Endometrial microvascular endothelial cells (primary cell): ENCODE data around the gene MED27. TPM values are rescaled to one million over a fixed set of nuclear protein-coding genes. Genes with fewer than 3 reads are reported as not detected.
"Not testable (repeated sequence)": the region's sequence is repeated elsewhere in the genome, so short reads cannot be mapped to it uniquely, and the experiment has no call there.

Source experiments
- in situ Hi-C: cut with HindIII; loops from 2 replicates; pipeline ENCODE4 v1.10.0; 2017; ENCODE audit warnings: low sequenced_read_pairs, low pct_unique_long_range_greater_than_20kb; ENCODE audit errors: inconsistent ontology term
- total RNA-seq: library from RNA; depleted of rRNA; stranded (reverse); fragments of >200 nt; gene quantifications from one replicate; pipeline ENCODE4 v1.2.3, GENCODE V29; 2015; ENCODE audit errors: inconsistent ontology term

Gene MED27
- total RNA-seq, 1 donor from 2014 or later = 47.5 TPM

GRCh38 chr9:131960311-131960710, 119.4 kb downstream of the MED27 start:
- in situ Hi-C loops = no loop called here

- in situ Hi-C loops = no loop called here
Measured at GRCh38 chr9:131959887-131960286, 119.8 kb downstream of the MED27 start.

- in situ Hi-C loops = no loop called here
Measured at GRCh38 chr9:131959056-131959455, 120.6 kb downstream of the MED27 start.

- in situ Hi-C loops = no loop called here
Measured at GRCh38 chr9:131954299-131954698, 125.4 kb downstream of the MED27 start.

GRCh38 chr9:131951905-131952304, 127.8 kb downstream of the MED27 start:
- in situ Hi-C loops = no loop called here

GRCh38 chr9:131951155-131951554, 128.5 kb downstream of the MED27 start:
- in situ Hi-C loops = no loop called here

GRCh38 chr9:131950487-131950886, 129.2 kb downstream of the MED27 start:
- in situ Hi-C loops = no loop called here

- in situ Hi-C loops = no loop called here
Measured at GRCh38 chr9:131946180-131946579, 133.5 kb downstream of the MED27 start.

GRCh38 chr9:131943351-131943841, 136.3 kb downstream of the MED27 start:
- in situ Hi-C loops = no loop called here

GRCh38 chr9:131942146-131942720, 137.4 kb downstream of the MED27 start:
- in situ Hi-C loops = no loop called here

- in situ Hi-C loops = no loop called here
Measured at GRCh38 chr9:131937451-131937850, 142.2 kb downstream of the MED27 start.

- in situ Hi-C loops = no loop called here
Measured at GRCh38 chr9:131936929-131937328, 142.7 kb downstream of the MED27 start.

GRCh38 chr9:131934673-131935072, 145.0 kb downstream of the MED27 start:
- in situ Hi-C loops = no loop called here

GRCh38 chr9:131927091-131927490, 152.6 kb downstream of the MED27 start:
- in situ Hi-C loops = no loop called here

GRCh38 chr9:131926360-131926922, 153.2 kb downstream of the MED27 start:
- in situ Hi-C loops = no loop called here

GRCh38 chr9:131925677-131926177, 153.9 kb downstream of the MED27 start:
- in situ Hi-C loops = no loop called here

GRCh38 chr9:131923766-131924165, 155.9 kb downstream of the MED27 start:
- in situ Hi-C loops = no loop called here

GRCh38 chr9:131923132-131923671, 156.5 kb downstream of the MED27 start:
- in situ Hi-C loops = no loop called here

GRCh38 chr9:131921635-131922034, 158.0 kb downstream of the MED27 start:
- in situ Hi-C loops = not testable (repeated sequence)

- in situ Hi-C loops = no loop called here
Measured at GRCh38 chr9:131919216-131919615, 160.5 kb downstream of the MED27 start.
